NCI-H345 treated with DMSO at 0.1 percent for 48 hours (cell line): ENCODE results near the gene GABRB3.

ENCODE experiments used
- DNase-seq: peaks from one replicate; lab custom pipeline; 2025; ENCODE audit not compliant: unreplicated experiment; lab: John Stamatoyannopoulos, UW

The GABRB3 gene

DNA sequence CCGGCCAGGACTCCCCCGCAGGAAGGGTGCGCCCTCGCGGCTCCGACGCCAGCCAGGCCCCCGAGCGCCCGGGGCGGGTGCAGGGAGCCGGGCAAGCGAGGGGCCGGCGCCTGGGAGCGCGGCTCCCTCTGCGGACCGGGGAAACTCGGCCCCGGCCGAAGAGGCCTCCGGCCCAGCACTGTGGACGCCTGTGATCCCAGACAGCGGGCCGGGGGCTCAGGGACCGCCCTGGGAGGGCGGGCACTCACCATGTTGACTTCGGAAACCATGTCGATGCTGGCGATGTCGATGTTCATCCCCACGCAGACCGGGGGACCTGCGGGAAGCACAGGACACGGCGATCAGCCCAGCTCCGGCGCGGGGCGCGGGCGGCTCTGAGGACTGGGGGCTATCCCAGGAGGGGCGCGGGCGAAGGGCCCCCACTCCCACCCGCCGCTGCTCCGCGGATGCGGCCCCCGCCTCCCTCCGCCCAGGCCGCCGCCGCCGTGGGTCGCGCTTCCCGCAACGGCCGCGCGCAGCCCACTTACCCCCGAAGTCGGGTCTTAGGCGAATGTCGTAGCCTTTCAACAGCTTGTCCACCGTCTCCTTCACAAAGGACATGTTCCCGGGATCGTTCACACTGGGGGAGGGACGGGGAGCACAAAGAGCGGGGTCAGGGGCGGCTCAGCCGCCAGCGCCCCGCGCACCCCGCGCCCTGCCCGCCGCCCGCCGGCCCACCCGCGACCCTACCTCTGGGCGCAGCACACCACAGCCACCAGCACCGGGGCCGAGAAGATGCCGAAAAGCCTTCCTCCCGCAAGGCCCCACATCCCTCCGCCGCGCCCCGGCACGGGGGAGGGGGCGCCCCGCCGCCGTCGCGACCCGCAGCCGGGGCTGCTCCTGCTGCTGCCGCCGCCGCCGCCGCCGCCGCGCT, at the start of gene GABRB3:
GABRB3 (minus strand) TSS at position 913 of the 913 bp plus-strand sequence.
- DNase-seq: no peak

DNA sequence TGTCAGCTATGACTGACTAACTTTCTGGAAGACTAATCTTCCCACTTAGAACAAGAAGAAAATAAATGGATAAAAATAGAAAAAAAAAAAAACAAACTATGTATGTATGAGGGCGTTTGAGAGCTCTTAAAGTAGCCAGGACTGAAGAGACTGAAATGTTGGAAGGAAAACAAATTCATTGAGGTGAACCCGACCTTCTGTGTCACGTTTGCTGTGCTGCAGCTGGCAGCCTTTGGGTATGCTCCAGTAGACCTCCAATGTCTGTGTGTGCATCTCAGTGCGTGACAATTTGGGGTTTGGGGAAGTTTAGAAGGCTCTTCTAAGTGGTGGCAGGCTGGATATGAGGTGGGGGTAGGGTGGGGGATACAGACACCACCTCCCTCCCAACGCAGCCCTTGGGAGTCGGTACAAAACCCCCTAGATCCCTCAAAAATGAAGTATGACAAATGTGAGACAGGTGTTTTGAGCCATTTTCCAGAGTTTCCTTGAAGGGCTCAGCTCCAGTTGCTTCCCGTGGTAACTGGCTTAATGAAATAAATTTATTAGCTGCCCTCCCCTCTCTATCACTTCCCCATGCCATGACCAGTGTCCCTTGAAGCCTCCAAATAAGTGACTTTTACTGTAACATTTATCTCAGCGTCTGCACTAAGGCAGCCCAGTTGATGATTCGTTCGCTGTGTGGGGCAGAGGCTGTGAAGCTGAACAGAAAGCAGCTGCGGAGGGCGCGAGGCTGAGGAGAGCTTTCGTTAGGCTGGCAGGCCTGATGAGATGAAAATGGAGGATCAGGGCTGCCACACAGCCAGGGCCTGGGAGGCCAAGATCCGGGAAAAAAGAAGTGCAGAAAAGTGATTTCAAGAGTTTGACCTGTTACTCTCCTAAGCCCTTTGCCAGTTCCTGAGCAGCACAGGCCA, 34.9 kb upstream of the GABRB3 start:
- DNase-seq: no peak

DNA sequence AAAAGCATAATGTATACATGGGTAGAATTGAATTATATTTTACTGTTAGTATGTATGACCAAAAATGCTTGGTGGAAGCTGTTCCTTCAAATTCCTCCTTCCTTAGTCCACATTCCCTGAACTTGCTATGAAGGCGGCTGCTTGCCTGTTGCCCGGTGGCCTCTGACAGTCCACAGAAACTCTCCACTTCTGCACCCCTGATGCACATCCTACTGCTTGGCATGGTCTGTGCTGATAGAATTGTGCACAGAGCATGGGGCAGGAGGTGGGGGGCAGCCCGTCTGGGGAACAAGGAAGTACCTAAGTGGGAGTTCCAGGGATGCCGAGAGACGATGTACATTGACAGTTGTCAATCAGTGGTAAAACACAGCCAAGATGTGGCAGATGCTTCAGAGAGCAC, 33.7 kb upstream of the GABRB3 start:
- DNase-seq: no peak

- DNase-seq: no peak
Observed at GRCh38 chr15:26806151-26806550, 33.3 kb upstream of the GABRB3 start.

- DNase-seq: no peak
Observed at GRCh38 chr15:26805470-26805869, 32.6 kb upstream of the GABRB3 start.

DNA sequence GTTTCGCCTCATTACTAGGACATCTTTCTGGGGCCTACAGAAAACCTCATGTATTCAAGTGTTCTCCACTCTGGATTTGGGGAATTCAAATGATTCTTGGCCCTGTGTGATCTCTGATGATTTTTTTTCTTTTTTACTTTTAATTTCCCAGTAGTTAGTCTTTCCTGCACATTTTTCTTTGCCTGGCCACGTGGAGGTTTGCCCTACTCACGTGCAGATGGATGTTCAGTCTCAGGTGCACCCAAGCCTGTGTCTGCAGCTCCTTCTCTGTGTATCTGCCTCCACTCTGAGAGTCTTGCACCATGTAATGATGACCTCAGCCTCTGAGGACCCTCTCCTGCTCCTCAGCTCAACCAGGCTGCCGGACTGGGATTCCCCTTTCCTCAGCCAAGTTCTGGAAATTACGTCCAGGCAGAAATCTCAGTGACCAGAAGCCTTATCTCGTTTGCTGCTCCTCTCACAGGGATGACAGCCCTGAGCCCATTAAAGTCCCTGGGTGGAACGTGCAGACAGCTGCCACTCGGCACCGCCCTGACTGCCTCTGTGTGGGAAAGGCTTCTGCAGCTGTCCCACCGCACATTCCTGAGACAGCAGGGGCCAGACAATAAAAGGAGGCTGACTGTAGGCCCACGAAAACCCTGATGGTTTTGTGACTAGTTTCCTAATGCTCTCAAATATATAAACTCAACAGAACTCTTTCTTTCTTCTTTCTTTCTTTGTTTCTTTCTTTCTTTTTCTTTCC, 31.4 kb upstream of the GABRB3 start:
- DNase-seq: no peak

DNA sequence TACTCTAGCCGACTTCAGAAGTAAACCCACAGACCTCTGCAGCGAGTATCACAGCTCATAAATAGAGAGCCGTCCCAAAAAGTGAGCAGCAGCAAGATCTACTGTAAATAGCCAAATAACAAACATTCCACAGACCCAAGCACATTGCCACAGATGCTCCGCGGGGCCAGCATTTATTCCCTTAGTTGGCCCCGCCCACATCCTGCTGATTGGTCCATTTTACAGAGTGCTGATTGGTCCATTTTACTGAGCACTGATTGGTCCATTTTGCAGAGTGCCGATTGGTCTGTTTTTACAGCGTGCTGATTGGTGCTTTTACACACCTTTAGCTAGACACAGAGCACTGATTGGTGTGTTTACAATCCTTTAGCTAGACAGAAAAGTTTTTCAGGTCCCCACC, 17.3 kb upstream of the GABRB3 start:
- no peak for DNase-seq

GRCh38 chr15:26781816-26782215, 8.9 kb upstream of the GABRB3 start:
- DNase-seq: no peak

DNA sequence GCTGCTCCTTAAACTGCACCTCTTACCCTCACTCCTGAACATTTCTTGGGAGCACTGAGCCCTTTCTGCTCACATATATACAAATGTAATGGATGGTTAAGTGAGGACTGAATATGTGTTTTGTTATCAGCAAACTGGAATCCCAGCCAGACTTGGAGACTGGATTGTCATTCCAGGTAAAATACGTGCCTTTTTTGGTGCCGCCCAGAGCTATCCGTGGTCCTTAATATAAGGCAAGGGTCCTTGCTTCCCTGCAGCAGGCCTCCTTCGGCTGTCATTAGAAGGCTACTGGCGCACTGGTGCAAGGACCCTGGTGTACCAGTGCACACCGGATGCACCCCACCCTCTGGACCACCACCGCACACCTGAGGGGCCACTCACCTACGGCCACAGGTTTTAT, 1.1 kb upstream of the GABRB3 start:
- DNase-seq: no peak

- no peak for DNase-seq
Observed at GRCh38 chr15:26773067-26773877, 406 bp upstream of the GABRB3 start.

DNA sequence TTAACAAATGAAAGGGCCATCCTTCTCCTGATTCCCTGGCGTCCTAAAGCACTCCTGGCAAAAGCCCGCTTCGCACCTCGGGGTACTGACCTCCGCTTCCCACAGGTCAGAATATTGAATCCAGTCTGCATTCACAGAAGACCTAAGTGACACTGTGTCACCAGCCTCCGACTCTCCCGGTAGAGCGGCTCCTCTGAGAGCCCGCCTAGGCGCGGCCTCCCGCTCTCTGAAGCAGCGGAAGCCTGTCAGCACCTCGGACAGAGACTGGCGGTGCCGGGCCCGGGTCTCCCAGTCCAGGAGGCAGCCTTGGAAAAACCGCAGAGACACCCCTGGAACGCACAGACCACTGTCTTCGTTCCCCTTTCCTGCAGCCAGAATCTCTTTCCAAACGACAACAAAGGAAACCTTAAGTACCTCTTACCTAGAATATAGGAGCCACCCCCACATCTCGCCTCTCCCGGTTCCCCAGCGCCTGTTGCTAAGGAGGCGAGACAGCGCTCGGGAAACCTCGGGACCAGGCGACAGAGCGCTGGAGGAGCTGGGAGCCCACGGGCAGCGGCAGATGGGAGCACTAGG, 1.2 kb downstream of the GABRB3 start:
- no peak for DNase-seq

GRCh38 chr15:26771168-26771567, 1.7 kb downstream of the GABRB3 start:
- DNase-seq: no peak

GRCh38 chr15:26767169-26767670, 5.6 kb downstream of the GABRB3 start:
- DNase-seq: no peak

DNA sequence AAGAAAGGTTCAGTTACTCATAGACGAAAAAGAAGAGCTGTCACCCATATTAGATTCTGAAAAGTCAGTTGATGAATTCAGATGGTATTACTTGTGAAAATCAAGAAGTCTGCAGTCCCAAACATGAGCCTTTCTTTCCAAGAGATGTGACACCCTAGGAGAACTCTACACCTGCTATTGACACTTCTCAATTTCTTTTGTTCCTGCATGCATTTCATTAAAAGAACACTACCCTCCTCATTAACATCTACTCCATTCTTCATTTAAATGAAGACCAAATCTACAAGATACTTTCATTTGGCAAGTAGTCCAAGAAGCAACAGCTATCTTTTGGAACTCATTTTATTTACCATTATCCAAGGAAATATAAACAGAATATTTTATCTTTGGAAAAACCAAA, 6.6 kb downstream of the GABRB3 start:
- no peak for DNase-seq

DNA sequence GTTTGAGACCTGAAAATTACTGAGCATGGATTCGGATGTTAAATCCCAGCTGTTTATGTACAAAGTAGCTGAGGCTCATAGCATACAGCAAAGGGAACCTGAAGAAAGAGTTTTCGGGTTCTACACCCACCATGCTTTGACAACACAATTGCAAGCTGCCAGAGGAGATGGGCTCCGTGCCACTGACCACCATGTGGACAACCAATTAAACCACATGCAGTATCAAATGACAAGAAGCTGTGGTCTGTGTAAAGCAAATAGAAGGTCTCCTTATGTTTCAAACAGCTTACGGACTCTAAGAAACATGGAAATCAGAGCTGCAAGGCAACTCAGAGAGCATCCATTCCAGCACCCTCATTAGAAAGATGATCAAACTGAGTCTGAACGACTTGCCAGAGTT, 12.9 kb downstream of the GABRB3 start:
- DNase-seq: no peak

GRCh38 chr15:26758079-26758478, 14.8 kb downstream of the GABRB3 start:
- no peak for DNase-seq

GRCh38 chr15:26757141-26757540, 15.7 kb downstream of the GABRB3 start:
- no peak for DNase-seq

GRCh38 chr15:26744894-26745293, 28.0 kb downstream of the GABRB3 start:
- no peak for DNase-seq

- no peak for DNase-seq
Observed at GRCh38 chr15:26739791-26740190, 33.1 kb downstream of the GABRB3 start.

DNA sequence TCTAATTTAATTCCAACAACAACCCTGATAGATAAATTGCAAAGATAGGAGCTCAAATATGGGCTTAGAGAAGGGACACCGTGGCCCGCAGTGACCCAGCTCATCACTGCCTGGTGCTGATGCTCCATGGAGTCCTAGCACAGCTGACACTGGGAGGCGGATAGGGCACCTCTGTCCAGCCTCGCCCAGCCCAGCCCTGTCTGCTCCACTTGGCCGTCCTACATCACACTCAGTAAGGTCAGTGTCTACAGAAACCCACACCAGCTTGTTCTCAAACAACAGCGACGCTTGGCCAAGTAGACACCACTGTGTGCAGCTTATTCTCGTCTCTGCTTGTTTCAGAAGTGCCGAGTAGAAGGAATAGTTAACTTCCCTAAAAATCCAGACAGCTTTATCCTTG, 33.9 kb downstream of the GABRB3 start:
- no peak for DNase-seq
